Activated naive CD8-positive, alpha-beta T cell (primary cell): ENCODE measurements around the gene SKI.

Experiments
- H3K27ac Mint-ChIP-seq: one replicate; pipeline ENCODE4 v1.8.0; 2021; ENCODE audit warnings: mixed read lengths
- H3K27me3 Mint-ChIP-seq: one replicate; pipeline ENCODE4 v1.8.0; 2021; ENCODE audit warnings: mixed read lengths
- H3K36me3 Mint-ChIP-seq: one replicate; pipeline ENCODE4 v1.8.0; 2021; ENCODE audit warnings: mixed read lengths
- H3K4me1 Mint-ChIP-seq: one replicate; pipeline ENCODE4 v1.8.0; 2021; ENCODE audit warnings: low read depth, mixed read lengths
- H3K4me3 Mint-ChIP-seq: one replicate; pipeline ENCODE4 v1.8.0; 2021; ENCODE audit warnings: mild to moderate bottlenecking, mixed read lengths
- H3K9me3 Mint-ChIP-seq: one replicate; pipeline ENCODE4 v1.8.0; 2021; ENCODE audit warnings: low read depth, mixed read lengths

Gene SKI

DNA sequence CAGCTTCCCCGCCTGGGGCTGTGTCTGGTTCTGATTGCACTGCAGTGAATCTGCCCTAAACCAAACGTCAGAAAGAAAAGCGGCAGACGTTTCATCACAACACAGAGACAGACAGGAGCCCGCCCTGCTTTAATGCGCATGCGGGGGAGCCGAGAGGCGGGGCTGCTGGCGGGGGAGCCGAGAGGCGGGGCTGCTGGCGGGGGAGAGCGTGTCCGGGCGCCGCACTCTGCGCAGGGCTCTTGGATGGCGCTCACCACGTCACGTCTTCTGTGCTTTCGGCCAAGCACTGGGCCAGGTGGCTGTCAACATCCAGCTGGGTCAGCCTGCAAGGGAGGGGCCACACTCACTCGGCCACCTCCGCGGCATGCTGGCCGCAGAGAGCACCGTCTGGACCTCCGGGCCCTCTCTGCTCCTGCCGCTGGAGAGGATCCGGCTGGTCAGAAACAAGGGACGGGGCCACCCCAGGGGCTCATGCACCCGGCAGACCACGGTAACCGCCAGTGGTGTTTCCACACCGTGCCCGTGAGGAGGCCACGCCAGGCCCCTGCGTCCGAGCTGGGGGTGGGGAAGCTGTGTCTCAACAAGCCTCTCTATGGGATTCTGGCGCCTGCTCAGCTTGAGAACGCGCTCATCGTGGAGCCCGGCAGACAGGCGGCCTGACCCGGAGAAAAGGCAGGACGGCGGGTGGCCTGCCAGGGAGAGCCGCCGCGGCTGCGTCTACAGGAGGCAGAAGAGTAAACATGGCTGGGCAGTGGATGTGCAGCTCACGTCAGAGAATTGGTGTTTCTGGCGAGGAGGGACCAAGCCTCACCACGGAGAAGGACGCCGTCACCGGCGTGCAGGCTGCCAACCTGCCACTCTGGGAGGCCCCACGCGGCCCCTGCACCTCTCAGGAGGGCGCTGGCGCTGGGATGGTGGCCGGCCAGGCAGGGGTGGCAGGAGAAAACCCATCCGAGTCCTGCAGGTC, 38.4 kb upstream of the SKI start:
- Mint-ChIP-seq H3K4me1 (peaks cover 7% of the 10 kb centered on the region), H3K27me3 (no peaks in the 10 kb centered on the region), H3K4me3 (peak overlapping the region; percentile 81), H3K9me3 (no peaks in the 10 kb centered on the region), H3K36me3 (peaks cover 2% of the 10 kb centered on the region), H3K27ac (peak overlapping the region; percentile 88)

GRCh38 chr1:2190491-2190976, 37.6 kb upstream of the SKI start:
- no peaks in the 10 kb centered on the region for H3K27me3 Mint-ChIP-seq
- peak overlapping the region; percentile 47 for H3K4me3 Mint-ChIP-seq
- H3K4me1 Mint-ChIP-seq: peaks cover 7% of the 10 kb centered on the region
- H3K36me3 Mint-ChIP-seq: peaks cover under 1% of the 10 kb centered on the region
- H3K27ac Mint-ChIP-seq: no peak overlapping the region
- no peaks in the 10 kb centered on the region for H3K9me3 Mint-ChIP-seq

GRCh38 chr1:2192031-2192995, 35.8 kb upstream of the SKI start:
- Mint-ChIP-seq H3K9me3 (no peaks in the 10 kb centered on the region), H3K4me1 (peaks cover 7% of the 10 kb centered on the region), H3K27ac (peak overlapping the region; percentile 10), H3K4me3 (peak overlapping the region; percentile 69), H3K27me3 (no peaks in the 10 kb centered on the region), H3K36me3 (no peaks in the 10 kb centered on the region)

- Mint-ChIP-seq H3K4me1 (peaks cover 12% of the 10 kb centered on the region), H3K9me3 (no peaks in the 10 kb centered on the region), H3K36me3 (no peaks in the 10 kb centered on the region), H3K27me3 (no peaks in the 10 kb centered on the region), H3K27ac (peak overlapping the region; percentile 28), H3K4me3 (peak overlapping the region; percentile 76)
Observed at GRCh38 chr1:2193514-2194281, 34.4 kb upstream of the SKI start.

GRCh38 chr1:2194319-2194897, 33.7 kb upstream of the SKI start, which contains the start of gene FAAP20:
FAAP20 (minus strand) TSS chr1:2194772; CDS start chr1:2194749, 23 bp downstream.
- Mint-ChIP-seq H3K4me3 (peak within 1 kb of the TSS; percentile 84), H3K27me3 (no peaks in the 10 kb centered on the region), H3K4me1 (peaks cover 14% of the 10 kb centered on the region), H3K36me3 (no peaks in the 10 kb centered on the region), H3K9me3 (no peaks in the 10 kb centered on the region), H3K27ac (peak within 1 kb of the TSS; percentile 81)

- Mint-ChIP-seq H3K4me3 (peak overlapping the region; percentile 84), H3K4me1 (peaks cover 20% of the 10 kb centered on the region), H3K9me3 (no peaks in the 10 kb centered on the region), H3K27me3 (no peaks in the 10 kb centered on the region), H3K27ac (peak overlapping the region; percentile 81), H3K36me3 (no peaks in the 10 kb centered on the region)
Observed at GRCh38 chr1:2194898-2195673, 33.0 kb upstream of the SKI start.

DNA sequence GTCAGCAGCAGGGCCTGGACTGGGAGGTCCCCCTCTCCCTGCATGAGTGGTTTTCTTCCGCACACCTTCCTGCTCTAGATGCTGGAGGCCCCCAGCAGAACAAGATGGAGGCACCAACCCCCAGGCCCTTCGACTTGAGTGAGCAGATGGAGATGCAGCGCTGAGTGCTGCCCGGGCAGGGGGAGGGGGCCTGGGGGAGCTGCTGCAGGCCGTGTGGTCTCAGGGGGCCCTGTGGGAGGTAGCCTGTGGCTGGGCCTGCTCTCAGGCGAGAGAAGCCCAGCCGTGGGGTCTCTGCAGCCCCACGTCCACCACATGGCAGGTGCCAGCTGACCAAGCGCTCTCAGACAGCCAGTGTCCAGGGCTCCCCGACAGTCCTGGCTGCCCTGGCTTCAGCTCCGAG, 32.3 kb upstream of the SKI start:
- Mint-ChIP-seq H3K9me3 (no peaks in the 10 kb centered on the region), H3K4me3 (no peak overlapping the region), H3K4me1 (peaks cover 21% of the 10 kb centered on the region), H3K27me3 (no peaks in the 10 kb centered on the region), H3K27ac (no peak overlapping the region), H3K36me3 (no peaks in the 10 kb centered on the region)

- no peak overlapping the region for H3K27ac Mint-ChIP-seq
- H3K4me3 Mint-ChIP-seq: no peak overlapping the region
- no peaks in the 10 kb centered on the region for H3K27me3 Mint-ChIP-seq
- no peaks in the 10 kb centered on the region for H3K36me3 Mint-ChIP-seq
- H3K4me1 Mint-ChIP-seq: peaks cover 19% of the 10 kb centered on the region
- H3K9me3 Mint-ChIP-seq: no peaks in the 10 kb centered on the region
Observed at GRCh38 chr1:2196901-2197638, 31.0 kb upstream of the SKI start.

- Mint-ChIP-seq H3K9me3 (no peaks in the 10 kb centered on the region), H3K27me3 (no peaks in the 10 kb centered on the region), H3K4me1 (peaks cover 18% of the 10 kb centered on the region), H3K27ac (peak overlapping the region; percentile 16), H3K4me3 (no peak overlapping the region), H3K36me3 (no peaks in the 10 kb centered on the region)
Observed at GRCh38 chr1:2197707-2198165, 30.4 kb upstream of the SKI start.

GRCh38 chr1:2198571-2198970, 29.5 kb upstream of the SKI start:
- H3K27ac Mint-ChIP-seq: peak overlapping the region; percentile 91
- no peaks in the 10 kb centered on the region for H3K9me3 Mint-ChIP-seq
- no peaks in the 10 kb centered on the region for H3K27me3 Mint-ChIP-seq
- peak overlapping the region; percentile 88 for H3K4me3 Mint-ChIP-seq
- peaks cover 16% of the 10 kb centered on the region for H3K4me1 Mint-ChIP-seq
- no peaks in the 10 kb centered on the region for H3K36me3 Mint-ChIP-seq

GRCh38 chr1:2199042-2199810, 28.9 kb upstream of the SKI start:
- peaks cover 16% of the 10 kb centered on the region for H3K4me1 Mint-ChIP-seq
- H3K9me3 Mint-ChIP-seq: no peaks in the 10 kb centered on the region
- no peaks in the 10 kb centered on the region for H3K36me3 Mint-ChIP-seq
- peak overlapping the region; percentile 88 for H3K4me3 Mint-ChIP-seq
- H3K27me3 Mint-ChIP-seq: no peaks in the 10 kb centered on the region
- peak overlapping the region; percentile 91 for H3K27ac Mint-ChIP-seq

- no peaks in the 10 kb centered on the region for H3K36me3 Mint-ChIP-seq
- H3K27ac Mint-ChIP-seq: no peak overlapping the region
- H3K4me3 Mint-ChIP-seq: no peak overlapping the region
- H3K9me3 Mint-ChIP-seq: no peaks in the 10 kb centered on the region
- peaks cover 16% of the 10 kb centered on the region for H3K4me1 Mint-ChIP-seq
- no peaks in the 10 kb centered on the region for H3K27me3 Mint-ChIP-seq
Observed at GRCh38 chr1:2200308-2200943, 27.7 kb upstream of the SKI start.
